OCI-LY3 (cell line): ENCODE data around the gene SSBP2.

ENCODE experiments used
- CTCF ChIP-seq: fragments of 200-600, 300-600 bp; sonication (generic); IDR thresholded peaks from 2 replicates; pipeline ENCODE4 v1.5.1; 2014; ENCODE audit warnings: antibody characterized with exemption, low read length, low read depth
- EZH2phosphoT487 ChIP-seq: fragments of 200-600 bp; shearing (Covaris generic); IDR thresholded peaks from 2 replicates; pipeline ENCODE4 v1.6.1; 2018; ENCODE audit warnings: antibody characterized with exemption, mixed run types, low read depth

GRCh38 chr5:81762853-81763252, 12.0 kb upstream of the SSBP2 start:
- TF ChIP-seq CTCF (no peak), EZH2phosphoT487 (no peak)
